ENCODE measurements around the gene MARCHF5. TPM values are rescaled to one million over a fixed set of nuclear protein-coding genes. Genes with fewer than 3 reads are reported as not detected.

MARCHF5 gene
- total RNA-seq, 1 experiment from 2014 or later = 17.6 TPM

DNA sequence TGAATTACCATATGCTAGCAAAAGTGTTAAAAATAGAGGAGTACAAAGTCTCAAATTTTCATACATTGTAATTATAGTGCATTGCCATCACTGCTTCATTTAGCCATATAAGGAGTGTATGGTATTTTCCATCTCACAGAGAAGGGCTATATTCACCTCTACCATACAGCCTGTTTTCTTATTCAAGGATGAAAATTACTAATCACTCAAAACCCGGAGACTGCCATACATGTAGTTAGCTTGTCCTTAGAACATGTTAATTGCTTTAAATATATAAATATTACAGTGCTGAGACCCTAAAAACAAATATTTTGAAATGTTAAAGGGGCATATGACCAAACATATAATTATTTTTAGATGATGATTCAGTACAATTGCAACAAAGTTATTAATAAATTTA lies 49.5 kb upstream of the MARCHF5 start:
- Histone ChIP-seq H4K8ac (replicated peaks; ENCODE audit: insufficient read length, low read depth, low read length) (no peak overlapping the region), H2BK12ac (ENCODE audit: insufficient read length, low read depth, low read length) (no peak overlapping the region), H3K9ac (ENCODE audit: extremely low read depth, insufficient read length, low read length) (no peak overlapping the region), H2BK15ac (ENCODE audit: low read depth, low read length) (no peak overlapping the region), H4K5ac (ENCODE audit: insufficient read length, low read depth, low read length) (no peak overlapping the region), H2AK5ac (ENCODE audit: insufficient read length, low read length) (no peak overlapping the region), H2BK20ac (ENCODE audit: low read depth, low read length, poor library complexity, severe bottlenecking) (no peak overlapping the region), H4K91ac (ENCODE audit: insufficient read length, low read depth, low read length) (no peak overlapping the region), H2BK120ac (ENCODE audit: low read depth, low read length, poor library complexity, severe bottlenecking) (no peak overlapping the region), H3K4ac (ENCODE audit: low read depth, low read length) (no peak overlapping the region), H3K56ac (ENCODE audit: insufficient read length, low read depth, low read length) (no peak overlapping the region), H3T11ph (ENCODE audit: low read length) (no peak overlapping the region), H3K79me1 (ENCODE audit: insufficient read depth, low read depth, low read length, poor library complexity, severe bottlenecking) (no peaks in the 10 kb centered on the region), H3K79me2 (ENCODE audit: insufficient read depth, low read length) (no peaks in the 10 kb centered on the region), H3K27ac (ENCODE audit: insufficient read length, low read depth, low read length) (no peak overlapping the region), H3K14ac (ENCODE audit: insufficient read depth, low read length) (no peak overlapping the region), H4K20me1 (ENCODE audit: control insufficient read depth, insufficient read depth, insufficient read length) (no peaks in the 10 kb centered on the region), H3K4me2 (ENCODE audit: insufficient read depth, insufficient read length, low read length) (peak overlapping the region; percentile 99), H3K4me1 (ENCODE audit: insufficient read depth, low read length) (no peaks in the 10 kb centered on the region), H3K18ac (ENCODE audit: insufficient read length, low read depth, low read length) (no peak overlapping the region), H2AFZ (ENCODE audit: low read length) (no peak overlapping the region), H3K27me3 (ENCODE audit: insufficient read depth, low read length) (peaks cover 18% of the 10 kb centered on the region; the same call in 1 of the 2 replicates), H3K23me2 (ENCODE audit: insufficient read length, low read depth, low read length, poor library complexity, severe bottlenecking) (peaks cover 22% of the 10 kb centered on the region), H3K9me3 (ENCODE audit: control insufficient read depth, low read depth, low read length) (no peaks in the 10 kb centered on the region), H2BK5ac (ENCODE audit: insufficient read length, low read length) (no peak overlapping the region), H3K23ac (ENCODE audit: insufficient read length, low read depth, low read length) (no peak overlapping the region)
- H3K27ac Mint-ChIP-seq = no peak overlapping the region
- peaks cover 61% of the 10 kb centered on the region for H3K27me3 Mint-ChIP-seq (ENCODE audit: low read depth)
- H3K36me3 Mint-ChIP-seq (ENCODE audit: insufficient read depth in 1 of 3, low read depth in 3 of 3) = peaks cover 0 to 2% (median 0%) of the 10 kb centered on the region in 3 experiments; a peak in 2 of 7 replicates
- peak overlapping the region; percentile 78 to 87; a peak in 4 of 5 replicates for H3K4me3 Mint-ChIP-seq
- H3K9me3 Mint-ChIP-seq = no peaks in the 10 kb centered on the region
- TF ChIP-seq, protein P1, sequence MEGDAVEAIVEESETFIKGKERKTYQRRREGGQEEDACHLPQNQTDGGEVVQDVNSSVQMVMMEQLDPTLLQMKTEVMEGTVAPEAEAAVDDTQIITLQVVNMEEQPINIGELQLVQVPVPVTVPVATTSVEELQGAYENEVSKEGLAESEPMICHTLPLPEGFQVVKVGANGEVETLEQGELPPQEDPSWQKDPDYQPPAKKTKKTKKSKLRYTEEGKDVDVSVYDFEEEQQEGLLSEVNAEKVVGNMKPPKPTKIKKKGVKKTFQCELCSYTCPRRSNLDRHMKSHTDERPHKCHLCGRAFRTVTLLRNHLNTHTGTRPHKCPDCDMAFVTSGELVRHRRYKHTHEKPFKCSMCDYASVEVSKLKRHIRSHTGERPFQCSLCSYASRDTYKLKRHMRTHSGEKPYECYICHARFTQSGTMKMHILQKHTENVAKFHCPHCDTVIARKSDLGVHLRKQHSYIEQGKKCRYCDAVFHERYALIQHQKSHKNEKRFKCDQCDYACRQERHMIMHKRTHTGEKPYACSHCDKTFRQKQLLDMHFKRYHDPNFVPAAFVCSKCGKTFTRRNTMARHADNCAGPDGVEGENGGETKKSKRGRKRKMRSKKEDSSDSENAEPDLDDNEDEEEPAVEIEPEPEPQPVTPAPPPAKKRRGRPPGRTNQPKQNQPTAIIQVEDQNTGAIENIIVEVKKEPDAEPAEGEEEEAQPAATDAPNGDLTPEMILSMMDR (conservative IDR thresholded peaks at IDR 0.05) = no peak
- no peak for DNase-seq
- WGBS (ENCODE audit: extremely low coverage, insufficient read length, low lambda C conversion rate) = no CpG with 5 or more reads among the region's 1 CpG
- H3K4me1 Mint-ChIP-seq = peaks cover 27 to 38% of the 10 kb centered on the region in 2 experiments

Measured in H9 (cell line).